Trophoblast cell (in vitro differentiated cells and primary cell): ENCODE data around the gene BRF1.

Experiments used
- DNase-seq, 2 donors: peaks; one replicate each; pipeline ENCODE4 v3.0.0-alpha.2; 2016
- H2AFZ ChIP-seq: 2 replicates; pipeline ENCODE4 v1.6.1; 2013; ENCODE audit warnings: low read length, moderate library complexity, mild to moderate bottlenecking; ENCODE audit not compliant: insufficient read depth, poor library complexity
- H2AK5ac ChIP-seq: 2 replicates; pipeline ENCODE4 v1.6.1; 2013; ENCODE audit warnings: mild to moderate bottlenecking, low read length
- H2BK120ac ChIP-seq: 2 replicates; pipeline ENCODE4 v1.6.1; 2013; ENCODE audit warnings: low read length, mild to moderate bottlenecking, moderate library complexity; ENCODE audit not compliant: insufficient read depth, poor library complexity
- H2BK12ac ChIP-seq: 2 replicates; pipeline ENCODE4 v1.6.1; 2013; ENCODE audit warnings: mild to moderate bottlenecking, low read length, moderate library complexity
- H2BK5ac ChIP-seq: 2 replicates; pipeline ENCODE4 v1.6.1; 2013; ENCODE audit warnings: low read length, low read depth, moderate library complexity, mild to moderate bottlenecking; ENCODE audit not compliant: poor library complexity
- H3K14ac ChIP-seq: 2 replicates; pipeline ENCODE4 v1.6.1; 2013; ENCODE audit warnings: mild to moderate bottlenecking, low read length
- H3K18ac ChIP-seq: 2 replicates; pipeline ENCODE4 v1.6.1; 2013; ENCODE audit warnings: mild to moderate bottlenecking, low read length
- H3K23ac ChIP-seq: 2 replicates; pipeline ENCODE4 v1.6.1; 2013; ENCODE audit warnings: low read length
- H3K27ac ChIP-seq: 2 replicates; pipeline ENCODE4 v1.5.1; 2013; ENCODE audit warnings: low read depth, mild to moderate bottlenecking, inconsistent platforms, low read length, moderate library complexity
- H3K27me3 ChIP-seq: 2 replicates; pipeline ENCODE4 v1.6.1; 2013; ENCODE audit warnings: inconsistent platforms, mild to moderate bottlenecking, low read length, moderate library complexity; ENCODE audit not compliant: insufficient read depth
- H3K36me3 ChIP-seq, 2 experiments: 1 replicate in 1 of 2; 2 replicates in 1 of 2; pipeline ENCODE4 v1.6.1; 2013; ENCODE audit warnings: low read length in 2 of 2, mild to moderate bottlenecking in 2 of 2, moderate library complexity in 1 of 2; ENCODE audit not compliant: insufficient read depth in 2 of 2, control insufficient read depth in 1 of 2
- H3K4ac ChIP-seq: 2 replicates; pipeline ENCODE4 v1.6.1; 2013; ENCODE audit warnings: low read depth, mild to moderate bottlenecking, low read length, moderate library complexity
- H3K4me1 ChIP-seq, 2 experiments: 1 replicate in 1 of 2; 2 replicates in 1 of 2; pipeline ENCODE4 v1.6.1; 2013; ENCODE audit warnings: low read length in 2 of 2, mild to moderate bottlenecking in 2 of 2, moderate library complexity in 1 of 2; ENCODE audit not compliant: insufficient read depth in 2 of 2, control insufficient read depth in 1 of 2
- H3K4me2 ChIP-seq: 2 replicates; pipeline ENCODE4 v1.6.1; 2013; ENCODE audit warnings: inconsistent platforms, mild to moderate bottlenecking, low read length, moderate library complexity
- H3K4me3 ChIP-seq: 2 replicates; pipeline ENCODE4 v1.5.1; 2013; ENCODE audit warnings: mild to moderate bottlenecking, low read depth, low read length, inconsistent platforms
- H3K79me1 ChIP-seq: one replicate; pipeline ENCODE4 v1.6.1; 2013; ENCODE audit warnings: low read length
- H3K79me2 ChIP-seq: 2 replicates; pipeline ENCODE4 v1.6.1; 2013; ENCODE audit warnings: low read length, mild to moderate bottlenecking; ENCODE audit not compliant: control insufficient read depth, insufficient read depth, poor library complexity
- H3K9ac ChIP-seq: 2 replicates; pipeline ENCODE4 v1.6.1; 2013; ENCODE audit warnings: mild to moderate bottlenecking, low read length
- H3K9me3 ChIP-seq: 2 replicates; pipeline ENCODE4 v1.6.1; 2013; ENCODE audit warnings: low read depth, mild to moderate bottlenecking, control low read depth, inconsistent platforms, low read length; ENCODE audit not compliant: insufficient read depth
- H4K12ac ChIP-seq: 2 replicates; pipeline ENCODE4 v1.6.1; 2013; ENCODE audit warnings: low read depth, mild to moderate bottlenecking, low read length, moderate library complexity
- H4K8ac ChIP-seq: 2 replicates; pipeline ENCODE4 v1.6.1; 2013; ENCODE audit warnings: low read depth, mild to moderate bottlenecking, low read length, moderate library complexity
- H4K91ac ChIP-seq: one replicate; pipeline ENCODE4 v1.6.1; 2013; ENCODE audit warnings: low read depth, mild to moderate bottlenecking, low read length, moderate library complexity
- WGBS: extraction: QIAGEN DNeasy Blood & Tissue Kit; methylation state at CpG from one replicate; pipeline ENCODE4 v1.1.7; 2013; ENCODE audit warnings: missing lambda C conversion rate; ENCODE audit not compliant: insufficient read length, insufficient coverage; ENCODE audit errors: extremely low coverage; 5-methylcytosine and 5-hydroxymethylcytosine counted together

BRF1 gene

GRCh38 chr14:105185001-105185400 lies 115.8 kb downstream of the BRF1 start:
- no peak overlapping the region for H4K12ac ChIP-seq
- H3K23ac ChIP-seq = no peak overlapping the region
- no peaks in the 10 kb centered on the region for H3K36me3 ChIP-seq
- H3K14ac ChIP-seq = no peak overlapping the region
- no peak overlapping the region for H3K9ac ChIP-seq
- DNase-seq = no peak
- H3K4me3 ChIP-seq = no peak overlapping the region
- H3K4me1 ChIP-seq = peaks cover 2 to 6% of the 10 kb centered on the region in 2 experiments
- no peak overlapping the region for H4K8ac ChIP-seq
- H3K79me2 ChIP-seq = peaks cover 3% of the 10 kb centered on the region
- peaks cover 7% of the 10 kb centered on the region for H3K9me3 ChIP-seq
- H4K91ac ChIP-seq = no peak overlapping the region
- no peak overlapping the region for H2AFZ ChIP-seq
- H3K4me2 ChIP-seq = no peak overlapping the region
- no peak overlapping the region for H2BK12ac ChIP-seq
- WGBS = no CpG with 5 or more reads among the region's 18 CpGs
- H3K27me3 ChIP-seq = no peaks in the 10 kb centered on the region
- H3K79me1 ChIP-seq = peaks cover 2% of the 10 kb centered on the region
- H2BK5ac ChIP-seq = no peak overlapping the region
- no peak overlapping the region for H3K27ac ChIP-seq
- no peak overlapping the region for H3K4ac ChIP-seq
- H2BK120ac ChIP-seq = no peak overlapping the region
- no peak overlapping the region for H3K18ac ChIP-seq
- no peak overlapping the region for H2AK5ac ChIP-seq

- no CpG with 5 or more reads among the region's 9 CpGs for WGBS
- Histone ChIP-seq H4K8ac (no peak overlapping the region), H2BK12ac (no peak overlapping the region)
These were observed 116.3 kb downstream of the BRF1 start for GRCh38 chr14:105184461-105184860.

GRCh38 chr14:105182296-105183020 lies 118.3 kb downstream of the BRF1 start:
- H4K12ac ChIP-seq = no peak overlapping the region
- H3K79me2 ChIP-seq = peaks cover 3% of the 10 kb centered on the region
- peak in 1 of 2 donors; percentile 33 for DNase-seq
- no CpG with 5 or more reads among the region's 25 CpGs for WGBS
- peaks cover 2% of the 10 kb centered on the region for H3K79me1 ChIP-seq
- H2BK12ac ChIP-seq = no peak overlapping the region
- no peak overlapping the region for H3K4ac ChIP-seq
- no peak overlapping the region for H2BK120ac ChIP-seq
- H3K18ac ChIP-seq = no peak overlapping the region
- no peak overlapping the region for H3K14ac ChIP-seq
- no peak overlapping the region for H4K91ac ChIP-seq
- no peak overlapping the region for H2AK5ac ChIP-seq
- H3K9ac ChIP-seq = no peak overlapping the region
- H3K27ac ChIP-seq = no peak overlapping the region
- H2BK5ac ChIP-seq = no peak overlapping the region
- H3K36me3 ChIP-seq = no peaks in the 10 kb centered on the region
- no peak overlapping the region for H4K8ac ChIP-seq
- H3K4me2 ChIP-seq = no peak overlapping the region
- no peaks in the 10 kb centered on the region for H3K9me3 ChIP-seq
- no peak overlapping the region for H2AFZ ChIP-seq
- H3K4me3 ChIP-seq = no peak overlapping the region
- no peaks in the 10 kb centered on the region for H3K27me3 ChIP-seq
- H3K23ac ChIP-seq = no peak overlapping the region
- peaks cover 2 to 6% of the 10 kb centered on the region in 2 experiments for H3K4me1 ChIP-seq

More at GRCh38 chr14:105184461-105184860, 116.3 kb downstream of the BRF1 start:
- H3K36me3 ChIP-seq = no peaks in the 10 kb centered on the region
- H3K27me3 ChIP-seq = no peaks in the 10 kb centered on the region
- H3K23ac ChIP-seq = no peak overlapping the region
- H2BK120ac ChIP-seq = no peak overlapping the region
- H3K14ac ChIP-seq = no peak overlapping the region
- peaks cover 2% of the 10 kb centered on the region for H3K79me1 ChIP-seq
- H2BK5ac ChIP-seq = no peak overlapping the region
- no peak overlapping the region for H3K18ac ChIP-seq
- H3K9ac ChIP-seq = no peak overlapping the region
- no peak overlapping the region for H4K91ac ChIP-seq
- peaks cover 3% of the 10 kb centered on the region for H3K79me2 ChIP-seq
- H3K9me3 ChIP-seq = peaks cover 7% of the 10 kb centered on the region
- H2AFZ ChIP-seq = no peak overlapping the region
- no peak overlapping the region for H2AK5ac ChIP-seq
- peaks cover 2 to 6% of the 10 kb centered on the region in 2 experiments for H3K4me1 ChIP-seq
- no peak overlapping the region for H3K27ac ChIP-seq
- DNase-seq = no peak
- no peak overlapping the region for H3K4ac ChIP-seq
- no peak overlapping the region for H3K4me2 ChIP-seq
- H3K4me3 ChIP-seq = no peak overlapping the region
- no peak overlapping the region for H4K12ac ChIP-seq

- Histone ChIP-seq H2AFZ (no peak overlapping the region), H3K79me2 (peaks cover 3% of the 10 kb centered on the region), H2BK5ac (no peak overlapping the region), H4K8ac (no peak overlapping the region), H3K23ac (no peak overlapping the region), H2BK120ac (no peak overlapping the region), H3K36me3 (no peaks in the 10 kb centered on the region), H2AK5ac (no peak overlapping the region), H4K91ac (no peak overlapping the region), H3K4me2 (peak overlapping the region; percentile 62), H3K4me3 (no peak overlapping the region), H3K18ac (no peak overlapping the region), H3K27me3 (no peaks in the 10 kb centered on the region), H3K4me1 (peaks cover 2 to 6% of the 10 kb centered on the region in 2 experiments), H3K79me1 (peaks cover 2% of the 10 kb centered on the region), H3K9ac (no peak overlapping the region), H3K4ac (no peak overlapping the region), H3K14ac (no peak overlapping the region), H4K12ac (peak overlapping the region; percentile 23), H3K27ac (no peak overlapping the region), H2BK12ac (no peak overlapping the region), H3K9me3 (no peaks in the 10 kb centered on the region)
- no CpG with 5 or more reads among the region's 21 CpGs for WGBS
- DNase-seq = no peak
These were observed 119.1 kb downstream of the BRF1 start for GRCh38 chr14:105181549-105182295.
